ENCODE measurements around the gene PTPN4. TPM values are rescaled to one million over a fixed set of nuclear protein-coding genes. Genes with fewer than 3 reads are reported as not detected.

PTPN4 gene
- total and polyA plus RNA-seq, 7 donors, result 2.1 to 35.4 (median 17.3) TPM

DNA sequence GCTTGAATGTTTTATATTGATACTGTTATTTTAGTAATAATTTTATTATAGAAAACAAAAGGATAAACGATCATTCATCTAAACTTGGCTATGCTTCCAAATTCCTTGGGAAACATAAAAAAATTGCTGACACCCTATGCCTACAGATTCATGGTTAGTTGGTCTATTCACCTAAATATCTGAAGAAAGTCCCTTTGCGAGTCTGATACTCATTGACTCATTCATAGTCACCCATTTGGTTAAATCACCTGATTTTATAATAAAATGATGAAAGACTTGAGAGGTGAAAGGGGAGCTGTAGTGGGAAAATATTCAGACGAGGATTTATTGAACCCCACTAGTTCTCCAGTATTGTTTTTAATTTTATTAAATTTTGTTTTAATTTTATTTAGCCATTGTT lies 112.0 kb downstream of the PTPN4 start:
- H3K27me3 ChIP-seq (ENCODE audit: insufficient read depth in 3 of 3, low read length in 2 of 3), result no peaks in the 10 kb centered on the region
- DNase-seq (no peak), ATAC-seq (no peak)
- H3K4me1 ChIP-seq, result peaks cover 4% of the 10 kb centered on the region
- H3K4me3 ChIP-seq, result no peak overlapping the region
- intact Hi-C loops (cut with DNase I), result no loop called here
- no peaks in the 10 kb centered on the region for H3K9me3 ChIP-seq
- H3K36me3 ChIP-seq (ENCODE audit: insufficient read depth in 1 of 2, low read depth in 1 of 2), result no peaks in the 10 kb centered on the region
- no peak overlapping the region for H3K27ac ChIP-seq
- TF ChIP-seq, protein P1, sequence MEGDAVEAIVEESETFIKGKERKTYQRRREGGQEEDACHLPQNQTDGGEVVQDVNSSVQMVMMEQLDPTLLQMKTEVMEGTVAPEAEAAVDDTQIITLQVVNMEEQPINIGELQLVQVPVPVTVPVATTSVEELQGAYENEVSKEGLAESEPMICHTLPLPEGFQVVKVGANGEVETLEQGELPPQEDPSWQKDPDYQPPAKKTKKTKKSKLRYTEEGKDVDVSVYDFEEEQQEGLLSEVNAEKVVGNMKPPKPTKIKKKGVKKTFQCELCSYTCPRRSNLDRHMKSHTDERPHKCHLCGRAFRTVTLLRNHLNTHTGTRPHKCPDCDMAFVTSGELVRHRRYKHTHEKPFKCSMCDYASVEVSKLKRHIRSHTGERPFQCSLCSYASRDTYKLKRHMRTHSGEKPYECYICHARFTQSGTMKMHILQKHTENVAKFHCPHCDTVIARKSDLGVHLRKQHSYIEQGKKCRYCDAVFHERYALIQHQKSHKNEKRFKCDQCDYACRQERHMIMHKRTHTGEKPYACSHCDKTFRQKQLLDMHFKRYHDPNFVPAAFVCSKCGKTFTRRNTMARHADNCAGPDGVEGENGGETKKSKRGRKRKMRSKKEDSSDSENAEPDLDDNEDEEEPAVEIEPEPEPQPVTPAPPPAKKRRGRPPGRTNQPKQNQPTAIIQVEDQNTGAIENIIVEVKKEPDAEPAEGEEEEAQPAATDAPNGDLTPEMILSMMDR (IDR thresholded peaks at IDR 0.05), result no peak
- WGBS, 3 donors, result 73 to 92% (median 77%) methylated on average over 3 of the region's 3 CpGs

DNA sequence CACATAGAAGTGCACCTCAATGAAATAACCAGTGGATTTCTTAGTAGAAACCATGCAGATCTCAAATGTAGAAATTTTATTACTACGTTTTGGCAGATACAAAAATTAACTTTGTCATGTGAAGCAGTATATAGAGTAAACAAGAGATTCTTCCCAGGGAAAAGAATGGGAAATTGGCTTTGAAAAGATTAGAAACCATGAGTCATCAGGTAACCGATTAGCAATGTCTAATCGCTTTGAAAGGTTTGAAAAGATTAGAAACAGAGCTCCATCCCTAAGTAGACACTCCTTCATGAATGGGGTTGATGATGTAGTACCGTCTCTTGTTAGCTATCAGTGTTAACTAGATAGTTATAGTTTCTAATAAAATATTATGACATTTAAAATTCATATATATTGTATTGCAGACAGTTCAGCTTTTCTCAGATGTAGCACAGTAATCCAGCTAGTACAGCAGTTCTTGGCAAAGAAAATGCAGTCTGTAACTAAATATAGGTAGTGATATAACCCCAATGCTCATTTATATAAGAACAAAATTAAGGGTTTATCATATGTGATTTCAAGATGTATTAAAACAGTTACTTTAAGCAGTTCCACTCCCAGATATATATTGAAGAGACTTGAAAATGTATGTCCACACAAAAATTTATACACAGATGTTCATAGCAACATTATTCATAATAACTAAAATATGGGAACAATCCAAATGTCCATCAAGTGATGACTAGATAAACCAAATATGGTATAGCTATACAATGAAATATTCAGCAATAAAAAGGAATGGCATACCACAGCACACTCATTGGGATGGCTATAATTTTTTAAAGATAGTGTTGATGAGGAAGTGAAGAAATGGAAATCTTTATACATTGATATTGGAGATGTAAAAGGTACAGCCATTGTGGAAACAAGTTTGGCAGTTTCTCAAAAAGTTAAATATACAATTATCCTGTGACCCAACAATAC lies 113.9 kb downstream of the PTPN4 start:
- intact Hi-C loops (cut with DNase I), result no loop called here
- Histone ChIP-seq H3K4me1 (peaks cover 3% of the 10 kb centered on the region), H3K4me3 (no peak overlapping the region), H3K27ac (no peak overlapping the region), H3K36me3 (ENCODE audit: insufficient read depth in 1 of 2, low read depth in 1 of 2) (no peaks in the 10 kb centered on the region), H3K27me3 (ENCODE audit: insufficient read depth in 3 of 3, low read length in 2 of 3) (no peaks in the 10 kb centered on the region), H3K9me3 (no peaks in the 10 kb centered on the region)
- 78 to 93% (median 80%) methylated on average over 4 of the region's 4 CpGs for WGBS, 3 donors
- ATAC-seq (peak in 1 of 4 donors; percentile 50), DNase-seq (no peak)
- TF ChIP-seq, protein P1 (IDR thresholded peaks at IDR 0.05), result no peak

DNA sequence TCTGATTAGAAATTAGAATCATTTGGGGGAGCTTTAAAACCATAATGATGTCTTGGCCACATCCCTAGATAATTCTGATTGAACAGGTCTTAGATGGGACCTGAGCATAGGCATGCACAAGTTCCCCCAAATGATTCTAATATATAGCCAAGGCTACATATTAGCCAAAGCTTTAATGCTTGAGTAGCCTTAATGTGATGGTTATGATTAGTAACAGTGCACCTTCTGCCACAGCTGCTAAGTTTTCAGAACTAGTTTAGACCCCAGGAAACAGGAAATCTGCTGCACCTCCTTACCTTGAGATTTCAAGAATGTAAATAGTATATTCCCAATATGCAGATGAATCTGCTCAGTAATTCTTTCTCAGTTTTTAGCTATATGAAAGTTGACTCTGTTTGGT lies 119.8 kb downstream of the PTPN4 start:
- ATAC-seq, result no peak
- Histone ChIP-seq H3K4me3 (no peak overlapping the region), H3K27ac (no peak overlapping the region), H3K36me3 (ENCODE audit: insufficient read depth in 1 of 2, low read depth in 1 of 2) (peaks cover 0 to 13% of the 10 kb centered on the region in 2 donors), H3K4me1 (no peaks in the 10 kb centered on the region), H3K27me3 (ENCODE audit: insufficient read depth in 3 of 3, low read length in 2 of 3) (no peaks in the 10 kb centered on the region), H3K9me3 (no peaks in the 10 kb centered on the region)
- intact Hi-C loops (cut with DNase I), result no loop called here
- no peak for DNase-seq
- TF ChIP-seq, protein P1 (IDR thresholded peaks at IDR 0.05), result no peak

DNA sequence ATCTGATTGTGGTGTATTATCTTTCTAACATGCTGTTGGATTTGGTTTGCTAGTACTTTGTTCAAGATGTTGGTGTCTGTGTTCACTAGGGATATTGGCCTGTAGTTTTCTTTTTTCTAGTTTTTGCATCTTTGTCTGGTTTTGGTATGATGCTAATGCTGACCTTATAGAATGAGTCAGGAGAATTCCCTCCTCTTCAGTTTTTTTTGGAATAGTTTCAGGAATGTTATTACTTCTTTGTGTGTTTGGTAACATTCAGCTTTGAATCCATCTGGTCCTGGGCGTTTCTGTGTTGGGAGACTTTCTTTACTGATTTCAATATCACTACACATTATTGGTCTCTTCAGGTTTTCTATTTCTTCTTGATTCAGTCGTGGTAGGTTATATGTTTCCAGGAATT lies 129.0 kb downstream of the PTPN4 start:
- peaks cover 0 to 16% of the 10 kb centered on the region in 2 donors for H3K36me3 ChIP-seq (ENCODE audit: insufficient read depth in 1 of 2, low read depth in 1 of 2)
- H3K9me3 ChIP-seq, result no peaks in the 10 kb centered on the region
- no peaks in the 10 kb centered on the region for H3K27me3 ChIP-seq (ENCODE audit: insufficient read depth in 3 of 3, low read length in 2 of 3)
- H3K27ac ChIP-seq, result no peak overlapping the region
- TF ChIP-seq, protein P1 (IDR thresholded peaks at IDR 0.05), result no peak
- 81 to 89% (median 87%) methylated on average over 2 of the region's 2 CpGs for WGBS, 3 donors
- ATAC-seq (no peak), DNase-seq (no peak)
- H3K4me3 ChIP-seq, result no peak overlapping the region
- intact Hi-C loops (cut with DNase I), result no loop called here
- H3K4me1 ChIP-seq, result peaks cover 10% of the 10 kb centered on the region
